Measurements from ENCODE around the gene GJB2. TPM values are rescaled to one million over a fixed set of nuclear protein-coding genes. Genes with fewer than 3 reads are reported as not detected.

The GJB2 gene
- total and polyA plus RNA-seq, 2 experiments from 2014 or later: not detected

- Mint-ChIP-seq H3K4me1 (peaks cover 15% of the 10 kb centered on the region), H3K27ac (no peak overlapping the region), H3K27me3 (ENCODE audit: insufficient read depth, low read depth, poor library complexity) (peaks cover 44% of the 10 kb centered on the region), H3K4me3 (no peak overlapping the region), H3K36me3 (ENCODE audit: low read depth) (no peaks in the 10 kb centered on the region), H3K9me3 (peaks cover 11% of the 10 kb centered on the region; the same call in 2 of the 3 replicates)
- H4K20me1 ChIP-seq (replicated peaks; ENCODE audit: insufficient read depth): peaks cover 12% of the 10 kb centered on the region
- ATAC-seq (no peak), DNase-seq (ENCODE audit: low spot score) (peak; percentile 53)
- no peak overlapping the region for H3K4me2 ChIP-seq
- H3K36me3 ChIP-seq (ENCODE audit: insufficient read depth): no peaks in the 10 kb centered on the region
- H3K9me2 ChIP-seq (ENCODE audit: insufficient read depth): no peaks in the 10 kb centered on the region
- TF ChIP-seq ZNF462 (CRISPR knock-in tag; IDR thresholded peaks at IDR 0.05) (no peak), POLR2AphosphoS5 (IDR thresholded peaks at IDR 0.05; ENCODE audit: low read depth) (no peak), CREB1 (CRISPR knock-in tag; IDR thresholded peaks at IDR 0.05; ENCODE audit: low read depth) (no peak), REST (IDR thresholded peaks at IDR 0.05; ENCODE audit: unreplicated experiment) (no peak), ETS1 (IDR thresholded peaks at IDR 0.05) (no peak), ZNF114 (CRISPR knock-in tag; IDR thresholded peaks at IDR 0.05) (no peak), STAT1 (IDR thresholded peaks at IDR 0.05; ENCODE audit: unreplicated experiment) (no peak), CTCF (conservative IDR thresholded peaks at IDR 0.05; ENCODE audit: low read depth in 2 of 2) (peak; percentile 63 to 64)
- H2AFZ ChIP-seq: no peak overlapping the region
- H3K4me1 ChIP-seq (ENCODE audit: insufficient read depth): peaks cover 19% of the 10 kb centered on the region
- peaks cover 57% of the 10 kb centered on the region for H3K27me3 ChIP-seq (ENCODE audit: insufficient read depth)
- H3F3A ChIP-seq (replicated peaks; ENCODE audit: low read depth): 0 out of 2 replicates have a peak, but pooled peaks cover 4% of the 10 kb centered on the region
- no peaks in the 10 kb centered on the region for H3K79me2 ChIP-seq (replicated peaks; ENCODE audit: insufficient read depth)
- no peak overlapping the region for H3K27ac ChIP-seq (ENCODE audit: low read depth)
- no peak overlapping the region for H3K4me3 ChIP-seq
Measured at GRCh38 chr13:20197361-20197834, 4.7 kb upstream of the GJB2 start.
